NK-92 treated with Interleukin-12 subunit alpha and Interleukin-12 subunit beta, amount 100 ng/mL, for 24 hours (cell line): ENCODE data around the gene PUS10.

Experiments
- DNase-seq: peaks from one replicate; lab custom pipeline; 2025; lab: John Stamatoyannopoulos, UW

Gene PUS10

GRCh38 chr2:60972889-60973656, 45.0 kb downstream of the PUS10 start:
- DNase-seq: no peak

GRCh38 chr2:60966507-60967405, 51.3 kb downstream of the PUS10 start:
- no peak for DNase-seq

GRCh38 chr2:60965499-60965785, 52.6 kb downstream of the PUS10 start:
- no peak for DNase-seq

GRCh38 chr2:60964651-60965498, 53.2 kb downstream of the PUS10 start:
- DNase-seq: no peak

- no peak for DNase-seq
Measured at GRCh38 chr2:60963190-60963589, 54.9 kb downstream of the PUS10 start.

- DNase-seq: no peak
Measured at GRCh38 chr2:60962528-60962927, 55.5 kb downstream of the PUS10 start.

GRCh38 chr2:60961457-60961856, 56.6 kb downstream of the PUS10 start:
- DNase-seq: no peak

- DNase-seq: no peak
Measured at GRCh38 chr2:60960706-60961105, 57.3 kb downstream of the PUS10 start.

GRCh38 chr2:60959501-60959900, 58.6 kb downstream of the PUS10 start:
- DNase-seq: no peak

GRCh38 chr2:60958800-60959199, 59.3 kb downstream of the PUS10 start:
- no peak for DNase-seq

GRCh38 chr2:60958361-60958760, 59.7 kb downstream of the PUS10 start:
- DNase-seq: no peak

GRCh38 chr2:60957643-60958042, 60.4 kb downstream of the PUS10 start:
- no peak for DNase-seq

GRCh38 chr2:60957224-60957623, 60.8 kb downstream of the PUS10 start:
- no peak for DNase-seq

- peak; percentile 19 for DNase-seq
Measured at GRCh38 chr2:60954139-60954538, 63.9 kb downstream of the PUS10 start.

- DNase-seq: no peak
Measured at GRCh38 chr2:60948926-60949579, 69.0 kb downstream of the PUS10 start.

GRCh38 chr2:60948161-60948560, 69.9 kb downstream of the PUS10 start:
- DNase-seq: no peak

GRCh38 chr2:60947056-60947455, 71.0 kb downstream of the PUS10 start:
- no peak for DNase-seq

- DNase-seq: no peak
Measured at GRCh38 chr2:60945341-60945740, 72.7 kb downstream of the PUS10 start.

- no peak for DNase-seq
Measured at GRCh38 chr2:60939622-60940021, 78.4 kb downstream of the PUS10 start.

- DNase-seq: no peak
Measured at GRCh38 chr2:60938301-60938700, 79.8 kb downstream of the PUS10 start.

GRCh38 chr2:60936757-60937156, 81.3 kb downstream of the PUS10 start:
- DNase-seq: no peak

- no peak for DNase-seq
Measured at GRCh38 chr2:60934165-60934722, 83.8 kb downstream of the PUS10 start.
